GM12874 (cell line): Measurements from ENCODE around the gene RPLP2.
A peak's percentile ranks its signal among the peaks of the same experiment; 100 is the strongest.

Source experiments
- CTCF ChIP-seq: IDR thresholded peaks from 2 replicates; pipeline ENCODE4 v1.5.1; 2011; ENCODE audit warnings: low read depth, mild to moderate bottlenecking, control low read depth, low read length, moderate library complexity; ENCODE audit not compliant: insufficient read depth

The RPLP2 gene

DNA sequence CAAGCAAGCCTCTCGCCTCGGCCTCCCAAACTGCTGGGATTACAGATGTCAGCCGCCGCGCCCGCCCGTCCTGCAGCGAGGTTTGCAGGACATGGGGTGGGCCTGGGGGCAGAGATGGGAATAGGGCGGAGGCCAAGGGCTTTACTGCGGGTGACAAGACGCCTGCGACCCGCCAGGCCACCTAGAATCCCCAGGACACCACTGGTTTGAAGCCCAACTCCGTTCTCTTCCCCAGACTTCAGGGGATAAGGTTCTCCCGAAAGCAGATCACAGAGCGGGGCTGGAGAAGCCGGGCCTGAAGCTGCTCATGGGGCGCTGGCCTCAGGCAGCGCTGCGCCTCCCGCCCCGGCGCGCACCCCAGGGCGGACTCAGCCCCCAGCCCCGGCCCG lies 32.2 kb downstream of the RPLP2 start:
- no peak for TF ChIP-seq CTCF

DNA sequence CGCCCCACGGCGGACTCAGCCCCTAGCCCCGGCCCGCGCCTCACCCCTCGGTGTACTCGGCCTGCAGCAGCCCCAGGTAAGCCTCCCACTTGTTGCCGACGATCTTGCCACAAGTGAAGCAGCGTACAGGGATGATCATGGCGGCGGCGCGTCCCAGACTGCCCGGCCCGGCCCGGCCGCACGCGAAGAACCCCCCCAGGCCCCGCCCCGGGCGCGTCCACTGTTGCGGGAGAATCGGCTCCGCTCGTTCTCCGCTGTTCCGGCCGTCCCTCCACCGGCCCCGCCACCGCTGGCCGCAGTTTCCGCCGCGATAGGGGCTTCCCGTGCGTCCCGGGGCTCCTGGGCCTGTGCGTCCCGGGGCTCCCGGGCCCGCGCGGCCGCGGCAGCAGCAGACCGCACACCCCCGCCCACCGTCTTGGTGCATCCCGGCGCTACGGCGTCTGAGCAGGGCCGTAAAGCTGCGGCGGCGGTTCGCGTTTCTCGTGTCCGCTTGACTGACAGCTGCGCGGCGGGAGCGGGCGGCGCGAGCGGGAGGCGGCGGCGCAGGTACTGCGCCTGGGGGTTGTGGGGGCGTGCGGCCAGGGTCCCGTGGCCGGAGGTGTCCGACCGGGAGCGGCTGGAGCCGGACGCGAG lies 32.7 kb downstream of the RPLP2 start, which contains the start of the genes POLR2L and TSPAN4:
TSS of gene POLR2L (minus strand) at position 160 of the 633 bp plus-strand sequence. CDS start at position 139, 21 bp downstream.
TSS of gene TSPAN4 (plus strand) at position 483 of the 633 bp plus-strand sequence. CDS start 7,453 bp downstream, outside the sequence.
- TF ChIP-seq CTCF, result no peak

DNA sequence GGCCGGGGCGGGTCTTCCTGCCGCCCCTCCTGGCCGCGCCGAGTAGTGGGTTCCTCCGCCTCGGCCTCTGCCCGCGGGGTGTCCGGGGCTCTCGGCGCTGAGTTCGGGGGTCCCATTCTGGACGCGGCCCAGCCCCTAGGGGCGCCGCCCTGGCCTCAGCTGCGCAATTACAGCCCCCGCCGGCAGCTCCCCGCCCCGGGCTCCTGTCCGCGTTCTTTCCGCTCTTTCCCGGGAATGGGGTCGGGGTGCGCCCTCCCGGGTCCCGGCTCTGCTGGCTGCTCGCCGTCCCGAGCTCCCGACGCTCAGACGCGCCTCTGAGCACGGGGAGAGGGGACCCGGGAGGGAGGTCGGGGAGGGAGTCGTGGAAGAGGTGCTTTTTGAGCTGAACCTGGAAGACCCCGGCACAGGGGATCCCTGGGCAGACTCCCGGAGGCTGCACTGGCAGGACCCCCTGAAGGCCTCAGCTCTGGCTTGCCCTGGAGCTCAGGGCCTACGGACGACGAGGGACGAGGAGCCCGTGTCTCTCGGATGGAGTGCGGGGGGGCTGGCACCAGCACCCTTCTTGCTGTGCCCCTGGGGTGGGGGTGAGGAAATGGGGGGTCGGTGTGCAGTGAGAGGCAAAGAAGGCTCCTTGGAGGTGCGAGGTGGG lies 33.4 kb downstream of the RPLP2 start:
- peak; percentile 38 for TF ChIP-seq CTCF

DNA sequence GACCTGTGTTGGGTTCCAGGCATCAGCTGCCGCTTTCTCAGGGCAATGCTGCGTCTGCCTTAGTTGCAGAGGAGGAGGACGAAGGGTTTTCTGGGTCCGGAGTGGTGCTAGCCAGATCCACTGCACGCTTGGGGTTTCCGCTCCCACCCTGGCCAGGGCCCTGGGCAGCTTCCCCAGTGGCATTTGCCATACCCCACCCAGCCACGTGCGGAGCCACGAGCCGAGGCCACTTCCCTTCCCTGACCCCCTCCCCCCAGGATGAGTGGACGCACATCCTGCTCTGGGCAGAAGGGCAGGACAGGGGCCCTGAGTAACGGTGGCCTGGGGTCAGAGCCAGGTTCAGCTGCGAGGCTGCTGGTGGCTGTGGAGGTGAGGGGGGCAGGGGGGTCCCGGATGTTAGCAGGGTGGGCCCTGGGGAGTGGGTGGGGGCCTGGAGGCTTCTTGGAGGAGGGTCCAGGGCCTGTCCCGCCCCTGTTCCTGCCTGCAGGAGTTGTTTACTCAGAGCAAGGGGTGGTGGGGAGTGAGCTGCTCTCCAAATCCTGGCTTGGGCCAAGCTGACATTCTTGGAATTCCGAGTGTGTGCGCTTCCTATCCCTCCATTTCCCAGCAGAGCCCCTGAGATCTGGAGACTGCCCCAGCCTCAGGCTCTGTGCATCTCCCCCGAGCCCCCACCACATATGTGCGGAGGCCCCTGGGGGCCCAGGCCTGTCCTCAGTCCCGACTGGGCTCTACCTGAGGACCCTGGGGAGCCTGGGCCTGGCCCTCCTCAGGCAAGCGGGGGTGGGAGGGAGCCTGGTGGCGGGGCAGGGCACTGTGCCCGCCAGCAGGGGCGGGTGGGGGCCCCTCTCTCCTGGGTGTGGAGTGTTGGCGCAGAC lies 34.3 kb downstream of the RPLP2 start:
- TF ChIP-seq CTCF, result peak; percentile 10; the same call in 1 of the 2 replicates

DNA sequence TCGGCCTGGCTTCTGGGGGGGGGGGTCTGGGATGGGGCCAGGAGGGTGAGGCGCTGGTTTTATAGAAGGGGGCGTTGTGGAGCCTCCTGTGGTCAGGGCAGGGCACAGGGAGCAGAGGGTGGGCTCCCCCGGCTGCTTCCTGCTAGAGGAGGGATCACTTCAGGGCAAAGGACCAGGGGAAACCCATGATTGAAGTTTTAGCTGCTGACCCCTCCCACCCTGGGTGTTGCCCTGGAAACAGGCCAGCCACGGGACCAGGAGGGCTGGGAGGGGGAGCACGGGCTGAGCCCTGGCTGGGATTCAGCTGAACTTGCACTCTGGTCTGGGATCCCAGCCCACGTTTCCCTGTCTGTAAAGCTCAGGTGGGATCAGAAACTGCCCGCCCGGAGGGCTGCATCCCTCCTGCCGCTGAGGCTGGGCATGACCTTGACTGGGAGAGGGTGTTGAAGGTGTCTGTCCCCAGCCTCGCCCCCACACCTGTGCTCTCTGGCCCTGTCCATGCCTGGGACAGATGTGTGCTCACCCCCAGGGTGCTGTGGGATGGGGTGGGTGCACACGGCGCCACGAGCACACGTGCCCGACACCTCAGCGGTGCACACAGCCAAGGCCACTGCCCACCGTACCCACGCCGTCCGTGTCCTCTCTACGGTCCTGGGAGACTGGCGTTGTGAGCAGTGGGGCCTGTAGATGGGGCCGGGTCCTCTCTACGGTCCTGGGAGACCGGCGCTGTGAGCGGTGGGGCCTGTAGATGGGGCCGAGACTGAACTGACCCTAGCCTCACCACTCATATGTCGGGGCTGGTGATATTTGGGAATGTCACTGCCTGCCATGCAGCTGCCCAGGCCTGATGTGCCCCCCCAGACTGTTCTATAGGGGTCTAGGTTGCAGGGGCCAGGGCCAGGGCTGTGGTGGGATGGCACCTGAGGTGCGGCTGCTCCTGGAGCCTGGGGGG lies 35.2 kb downstream of the RPLP2 start:
- no peak for TF ChIP-seq CTCF

- TF ChIP-seq CTCF, result no peak
Measured at GRCh38 chr11:845872-846495, 36.2 kb downstream of the RPLP2 start.
